ENCODE results near the gene C10orf53. TPM values are rescaled to one million over a fixed set of nuclear protein-coding genes. Genes with fewer than 3 reads are reported as not detected.
"Not testable (repeated sequence)": the region's sequence is repeated elsewhere in the genome, so short reads cannot be mapped to it uniquely, and the experiment has no call there.

C10orf53 gene
- total RNA-seq, 1 experiment from 2014 or later = not detected

DNA sequence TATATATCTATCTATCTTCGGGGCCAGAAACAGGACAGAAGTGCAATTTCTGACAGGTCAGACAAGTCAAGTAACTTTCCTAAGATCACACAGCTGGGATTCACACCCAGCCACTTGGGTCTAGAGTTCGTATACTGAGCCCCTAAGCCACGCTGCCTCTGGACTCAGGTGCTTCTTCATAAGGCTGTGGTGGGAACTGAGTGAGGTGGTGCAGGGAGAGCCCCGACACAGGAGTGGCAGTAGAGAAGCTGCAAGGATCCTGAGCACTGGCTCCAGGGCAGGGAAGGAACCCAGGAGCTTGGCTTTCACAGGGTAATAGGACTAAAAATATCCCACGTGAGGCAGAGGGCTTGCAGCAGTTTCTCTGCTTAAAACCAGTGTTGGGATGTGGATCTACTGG, 33.8 kb downstream of the C10orf53 start (continued):
- no peak for TF ChIP-seq ZNF263 (CRISPR knock-in tag; IDR thresholded peaks at IDR 0.05; ENCODE audit: low read depth)
- no peak for TF ChIP-seq JUN (CRISPR knock-in tag; IDR thresholded peaks at IDR 0.05)
- TF ChIP-seq, protein P1, sequence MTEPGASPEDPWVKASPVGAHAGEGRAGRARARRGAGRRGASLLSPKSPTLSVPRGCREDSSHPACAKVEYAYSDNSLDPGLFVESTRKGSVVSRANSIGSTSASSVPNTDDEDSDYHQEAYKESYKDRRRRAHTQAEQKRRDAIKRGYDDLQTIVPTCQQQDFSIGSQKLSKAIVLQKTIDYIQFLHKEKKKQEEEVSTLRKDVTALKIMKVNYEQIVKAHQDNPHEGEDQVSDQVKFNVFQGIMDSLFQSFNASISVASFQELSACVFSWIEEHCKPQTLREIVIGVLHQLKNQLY (CRISPR knock-in tag; IDR thresholded peaks at IDR 0.05) = no peak
- TF ChIP-seq, protein P2, sequence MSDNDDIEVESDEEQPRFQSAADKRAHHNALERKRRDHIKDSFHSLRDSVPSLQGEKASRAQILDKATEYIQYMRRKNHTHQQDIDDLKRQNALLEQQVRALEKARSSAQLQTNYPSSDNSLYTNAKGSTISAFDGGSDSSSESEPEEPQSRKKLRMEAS (CRISPR knock-in tag; IDR thresholded peaks at IDR 0.05) = no peak
- TF ChIP-seq, protein P3, sequence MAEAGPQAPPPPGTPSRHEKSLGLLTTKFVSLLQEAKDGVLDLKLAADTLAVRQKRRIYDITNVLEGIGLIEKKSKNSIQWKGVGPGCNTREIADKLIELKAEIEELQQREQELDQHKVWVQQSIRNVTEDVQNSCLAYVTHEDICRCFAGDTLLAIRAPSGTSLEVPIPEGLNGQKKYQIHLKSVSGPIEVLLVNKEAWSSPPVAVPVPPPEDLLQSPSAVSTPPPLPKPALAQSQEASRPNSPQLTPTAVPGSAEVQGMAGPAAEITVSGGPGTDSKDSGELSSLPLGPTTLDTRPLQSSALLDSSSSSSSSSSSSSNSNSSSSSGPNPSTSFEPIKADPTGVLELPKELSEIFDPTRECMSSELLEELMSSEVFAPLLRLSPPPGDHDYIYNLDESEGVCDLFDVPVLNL (CRISPR knock-in tag; IDR thresholded peaks at IDR 0.05; ENCODE audit: borderline replicate concordance, low read depth) = no peak

DNA sequence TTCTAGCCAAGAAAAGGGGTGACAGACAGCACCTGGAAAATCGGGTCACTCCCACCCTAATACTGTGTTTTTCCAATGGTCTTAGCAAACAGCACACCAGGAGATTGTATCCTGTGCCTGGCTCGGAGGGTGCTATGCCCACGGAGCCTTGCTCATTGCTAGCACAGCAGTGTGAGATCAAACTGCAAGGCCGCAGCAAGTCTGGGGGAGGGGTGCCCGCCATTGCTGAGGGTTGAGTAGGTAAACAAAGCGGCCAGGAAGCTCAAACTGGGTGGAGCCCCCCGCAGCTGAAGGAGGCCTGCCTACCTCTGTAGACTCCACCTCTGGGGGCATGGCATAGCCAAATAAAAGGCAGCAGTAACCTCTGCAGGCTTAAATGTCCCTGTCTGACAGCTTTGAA, 35.7 kb downstream of the C10orf53 start:
- H3K4me1 Mint-ChIP-seq; H3K27me3 Mint-ChIP-seq (ENCODE audit: low read depth); CTCF ChIA-PET; ATAC-seq; DNase-seq (ENCODE audit: low spot score); H3K27ac Mint-ChIP-seq; POLR2A ChIA-PET; H3K4me3 Mint-ChIP-seq: not testable (repeated sequence)
- H3K9me3 Mint-ChIP-seq = peaks cover 30% of the 10 kb centered on the region
- peaks cover 16% of the 10 kb centered on the region for H3K36me3 Mint-ChIP-seq

DNA sequence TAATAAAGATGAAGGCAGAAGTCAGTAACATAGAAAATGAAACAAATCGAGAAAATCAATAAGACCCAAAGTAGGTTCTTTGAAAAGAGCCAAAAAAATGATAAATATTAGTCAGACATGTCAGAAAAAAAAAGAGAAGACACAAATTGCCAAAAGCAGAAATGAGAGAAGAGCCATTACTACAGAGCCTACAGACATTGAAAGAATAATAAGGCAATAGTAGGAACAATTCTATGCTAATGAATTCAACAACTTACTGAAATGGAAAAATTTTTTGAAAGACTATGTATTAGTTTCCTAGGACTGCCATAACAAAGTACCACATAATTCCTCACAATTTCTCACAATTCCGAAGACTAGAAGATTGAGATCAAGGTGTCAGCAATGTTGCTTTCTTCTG, 47.1 kb downstream of the C10orf53 start:
- peaks cover 13% of the 10 kb centered on the region for H3K36me3 Mint-ChIP-seq
- H3K9me3 Mint-ChIP-seq = peaks cover 29% of the 10 kb centered on the region
- no peak for ATAC-seq

More for the DNA sequence above, 47.1 kb downstream of the C10orf53 start:
- Mint-ChIP-seq H3K27me3 (ENCODE audit: low read depth) (no peaks in the 10 kb centered on the region; the same call in 1 of the 2 replicates), H3K4me1 (no peaks in the 10 kb centered on the region), H3K4me3 (no peak overlapping the region), H3K27ac (no peak overlapping the region)
- CTCF ChIA-PET = no interaction called here
- TF ChIP-seq, protein P4, sequence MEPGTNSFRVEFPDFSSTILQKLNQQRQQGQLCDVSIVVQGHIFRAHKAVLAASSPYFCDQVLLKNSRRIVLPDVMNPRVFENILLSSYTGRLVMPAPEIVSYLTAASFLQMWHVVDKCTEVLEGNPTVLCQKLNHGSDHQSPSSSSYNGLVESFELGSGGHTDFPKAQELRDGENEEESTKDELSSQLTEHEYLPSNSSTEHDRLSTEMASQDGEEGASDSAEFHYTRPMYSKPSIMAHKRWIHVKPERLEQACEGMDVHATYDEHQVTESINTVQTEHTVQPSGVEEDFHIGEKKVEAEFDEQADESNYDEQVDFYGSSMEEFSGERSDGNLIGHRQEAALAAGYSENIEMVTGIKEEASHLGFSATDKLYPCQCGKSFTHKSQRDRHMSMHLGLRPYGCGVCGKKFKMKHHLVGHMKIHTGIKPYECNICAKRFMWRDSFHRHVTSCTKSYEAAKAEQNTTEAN (CRISPR knock-in tag; IDR thresholded peaks at IDR 0.05) = no peak
- TF ChIP-seq, protein P5, sequence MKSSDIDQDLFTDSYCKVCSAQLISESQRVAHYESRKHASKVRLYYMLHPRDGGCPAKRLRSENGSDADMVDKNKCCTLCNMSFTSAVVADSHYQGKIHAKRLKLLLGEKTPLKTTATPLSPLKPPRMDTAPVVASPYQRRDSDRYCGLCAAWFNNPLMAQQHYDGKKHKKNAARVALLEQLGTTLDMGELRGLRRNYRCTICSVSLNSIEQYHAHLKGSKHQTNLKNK (CRISPR knock-in tag; IDR thresholded peaks at IDR 0.05) = no peak
- TF ChIP-seq, protein P6, sequence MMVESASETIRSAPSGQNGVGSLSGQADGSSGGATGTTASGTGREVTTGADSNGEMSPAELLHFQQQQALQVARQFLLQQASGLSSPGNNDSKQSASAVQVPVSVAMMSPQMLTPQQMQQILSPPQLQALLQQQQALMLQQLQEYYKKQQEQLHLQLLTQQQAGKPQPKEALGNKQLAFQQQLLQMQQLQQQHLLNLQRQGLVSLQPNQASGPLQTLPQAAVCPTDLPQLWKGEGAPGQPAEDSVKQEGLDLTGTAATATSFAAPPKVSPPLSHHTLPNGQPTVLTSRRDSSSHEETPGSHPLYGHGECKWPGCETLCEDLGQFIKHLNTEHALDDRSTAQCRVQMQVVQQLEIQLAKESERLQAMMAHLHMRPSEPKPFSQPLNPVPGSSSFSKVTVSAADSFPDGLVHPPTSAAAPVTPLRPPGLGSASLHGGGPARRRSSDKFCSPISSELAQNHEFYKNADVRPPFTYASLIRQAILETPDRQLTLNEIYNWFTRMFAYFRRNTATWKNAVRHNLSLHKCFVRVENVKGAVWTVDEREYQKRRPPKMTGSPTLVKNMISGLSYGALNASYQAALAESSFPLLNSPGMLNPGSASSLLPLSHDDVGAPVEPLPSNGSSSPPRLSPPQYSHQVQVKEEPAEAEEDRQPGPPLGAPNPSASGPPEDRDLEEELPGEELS (CRISPR knock-in tag; IDR thresholded peaks at IDR 0.05) = no peak
- TF ChIP-seq EMX1 (CRISPR knock-in tag; IDR thresholded peaks at IDR 0.05) (no peak), JAZF1 (CRISPR knock-in tag; IDR thresholded peaks at IDR 0.05) (no peak), GTF2I (CRISPR knock-in tag; conservative IDR thresholded peaks at IDR 0.05) (no peak), IRF2 (CRISPR knock-in tag; IDR thresholded peaks at IDR 0.05; ENCODE audit: borderline replicate concordance, low read depth) (no peak), GRHL2 (CRISPR knock-in tag; IDR thresholded peaks at IDR 0.05; ENCODE audit: insufficient replicate concordance, severe bottlenecking) (no peak), FOXK1 (CRISPR knock-in tag; IDR thresholded peaks at IDR 0.05) (no peak), HMGA2 (CRISPR knock-in tag; IDR thresholded peaks at IDR 0.05) (no peak), CREM (CRISPR knock-in tag; IDR thresholded peaks at IDR 0.05) (no peak)
- TF ChIP-seq, protein P1 (CRISPR knock-in tag; IDR thresholded peaks at IDR 0.05) = no peak
- TF ChIP-seq, protein P7, sequence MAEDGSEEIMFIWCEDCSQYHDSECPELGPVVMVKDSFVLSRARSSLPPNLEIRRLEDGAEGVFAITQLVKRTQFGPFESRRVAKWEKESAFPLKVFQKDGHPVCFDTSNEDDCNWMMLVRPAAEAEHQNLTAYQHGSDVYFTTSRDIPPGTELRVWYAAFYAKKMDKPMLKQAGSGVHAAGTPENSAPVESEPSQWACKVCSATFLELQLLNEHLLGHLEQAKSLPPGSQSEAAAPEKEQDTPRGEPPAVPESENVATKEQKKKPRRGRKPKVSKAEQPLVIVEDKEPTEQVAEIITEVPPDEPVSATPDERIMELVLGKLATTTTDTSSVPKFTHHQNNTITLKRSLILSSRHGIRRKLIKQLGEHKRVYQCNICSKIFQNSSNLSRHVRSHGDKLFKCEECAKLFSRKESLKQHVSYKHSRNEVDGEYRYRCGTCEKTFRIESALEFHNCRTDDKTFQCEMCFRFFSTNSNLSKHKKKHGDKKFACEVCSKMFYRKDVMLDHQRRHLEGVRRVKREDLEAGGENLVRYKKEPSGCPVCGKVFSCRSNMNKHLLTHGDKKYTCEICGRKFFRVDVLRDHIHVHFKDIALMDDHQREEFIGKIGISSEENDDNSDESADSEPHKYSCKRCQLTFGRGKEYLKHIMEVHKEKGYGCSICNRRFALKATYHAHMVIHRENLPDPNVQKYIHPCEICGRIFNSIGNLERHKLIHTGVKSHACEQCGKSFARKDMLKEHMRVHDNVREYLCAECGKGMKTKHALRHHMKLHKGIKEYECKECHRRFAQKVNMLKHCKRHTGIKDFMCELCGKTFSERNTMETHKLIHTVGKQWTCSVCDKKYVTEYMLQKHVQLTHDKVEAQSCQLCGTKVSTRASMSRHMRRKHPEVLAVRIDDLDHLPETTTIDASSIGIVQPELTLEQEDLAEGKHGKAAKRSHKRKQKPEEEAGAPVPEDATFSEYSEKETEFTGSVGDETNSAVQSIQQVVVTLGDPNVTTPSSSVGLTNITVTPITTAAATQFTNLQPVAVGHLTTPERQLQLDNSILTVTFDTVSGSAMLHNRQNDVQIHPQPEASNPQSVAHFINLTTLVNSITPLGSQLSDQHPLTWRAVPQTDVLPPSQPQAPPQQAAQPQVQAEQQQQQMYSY (CRISPR knock-in tag; IDR thresholded peaks at IDR 0.05) = no peak
- TF ChIP-seq, protein P8, sequence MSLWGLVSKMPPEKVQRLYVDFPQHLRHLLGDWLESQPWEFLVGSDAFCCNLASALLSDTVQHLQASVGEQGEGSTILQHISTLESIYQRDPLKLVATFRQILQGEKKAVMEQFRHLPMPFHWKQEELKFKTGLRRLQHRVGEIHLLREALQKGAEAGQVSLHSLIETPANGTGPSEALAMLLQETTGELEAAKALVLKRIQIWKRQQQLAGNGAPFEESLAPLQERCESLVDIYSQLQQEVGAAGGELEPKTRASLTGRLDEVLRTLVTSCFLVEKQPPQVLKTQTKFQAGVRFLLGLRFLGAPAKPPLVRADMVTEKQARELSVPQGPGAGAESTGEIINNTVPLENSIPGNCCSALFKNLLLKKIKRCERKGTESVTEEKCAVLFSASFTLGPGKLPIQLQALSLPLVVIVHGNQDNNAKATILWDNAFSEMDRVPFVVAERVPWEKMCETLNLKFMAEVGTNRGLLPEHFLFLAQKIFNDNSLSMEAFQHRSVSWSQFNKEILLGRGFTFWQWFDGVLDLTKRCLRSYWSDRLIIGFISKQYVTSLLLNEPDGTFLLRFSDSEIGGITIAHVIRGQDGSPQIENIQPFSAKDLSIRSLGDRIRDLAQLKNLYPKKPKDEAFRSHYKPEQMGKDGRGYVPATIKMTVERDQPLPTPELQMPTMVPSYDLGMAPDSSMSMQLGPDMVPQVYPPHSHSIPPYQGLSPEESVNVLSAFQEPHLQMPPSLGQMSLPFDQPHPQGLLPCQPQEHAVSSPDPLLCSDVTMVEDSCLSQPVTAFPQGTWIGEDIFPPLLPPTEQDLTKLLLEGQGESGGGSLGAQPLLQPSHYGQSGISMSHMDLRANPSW (CRISPR knock-in tag; conservative IDR thresholded peaks at IDR 0.05; ENCODE audit: low read depth) = no peak
- TF ChIP-seq, protein P3 (CRISPR knock-in tag; IDR thresholded peaks at IDR 0.05; ENCODE audit: borderline replicate concordance, low read depth) = no peak
- POLR2A ChIA-PET = no interaction called here
- no peak for DNase-seq (ENCODE audit: low spot score)

Measured in WTC11 (cell line).